HEK293 (cell line): ENCODE data around the gene B4GAT1.

Experiments
- CTCF ChIA-PET: fragments of 350-600 bp; formaldehyde crosslinking; extraction: SDS; loops from one replicate; lab custom pipeline; 2021; ENCODE audit warnings: antibody characterized with exemption; lab: Yijun Ruan, JAX
- POLR2A ChIA-PET: fragments of 300-600 bp; formaldehyde crosslinking; extraction: SDS; loops from one replicate; lab custom pipeline; 2020; ENCODE audit warnings: antibody characterized with exemption, inconsistent platforms; lab: Yijun Ruan, JAX
- H3K27ac ChIP-seq: fragments of 200-500 bp; sonication (Bioruptor generic); 2 replicates; pipeline ENCODE4 v1.5.1; 2014; ENCODE audit warnings: low read depth, low read length, control low read depth, inconsistent platforms; ENCODE audit errors: extremely low read depth
- H3K36me3 ChIP-seq, 2 experiments: fragments of 200-500 bp in 1 of 2; sonication (Bioruptor generic) in 1 of 2; 1 replicate in 1 of 2; 2 replicates in 1 of 2; pipeline ENCODE4 v1.5.1; 2014 to 2017; ENCODE audit warnings: inconsistent platforms in 2 of 2, low read length in 2 of 2; ENCODE audit not compliant: control insufficient read depth in 2 of 2, insufficient read depth in 1 of 2
- H3K4me1 ChIP-seq: fragments of 200-500 bp; sonication (Bioruptor generic); 2 replicates; pipeline ENCODE4 v1.5.1; 2014; ENCODE audit warnings: mild to moderate bottlenecking, low read length, inconsistent platforms; ENCODE audit not compliant: control insufficient read depth, insufficient read depth
- H3K4me3 ChIP-seq: 2 replicates; pipeline ENCODE4 v1.5.1; 2011; ENCODE audit warnings: low read depth, mild to moderate bottlenecking, control low read depth, low read length, moderate library complexity
- H3K9me3 ChIP-seq: fragments of 200-500 bp; sonication (Bioruptor generic); 2 replicates; pipeline ENCODE4 v1.5.1; 2014; ENCODE audit warnings: low read depth, low read length, inconsistent platforms; ENCODE audit not compliant: control insufficient read depth, insufficient read depth
- BCL11B ChIP-seq: fragments of 450-650 bp; formaldehyde crosslinking; IDR thresholded peaks from 2 replicates; pipeline ENCODE4 v1.5.1; 2016; ENCODE audit warnings: low read depth, missing biosample characterization, missing genetic modification characterization
- GLI4 ChIP-seq: fragments of 450-650 bp; formaldehyde crosslinking; IDR thresholded peaks from 2 replicates; pipeline ENCODE4 v1.5.1; 2016; ENCODE audit warnings: missing biosample characterization, missing genetic modification characterization
- KLF1 ChIP-seq: fragments of 450-650 bp; formaldehyde crosslinking; IDR thresholded peaks from 2 replicates; pipeline ENCODE4 v1.5.1; 2016; ENCODE audit warnings: missing biosample characterization, missing genetic modification characterization
- KLF16 ChIP-seq: fragments of 450-650 bp; formaldehyde crosslinking; IDR thresholded peaks from 2 replicates; pipeline ENCODE4 v1.5.1; 2017; ENCODE audit warnings: missing biosample characterization, missing genetic modification characterization
- KLF17 ChIP-seq: fragments of 450-650 bp; formaldehyde crosslinking; IDR thresholded peaks from 2 replicates; pipeline ENCODE4 v1.5.1; 2016; ENCODE audit warnings: missing biosample characterization, missing genetic modification characterization
- KLF8 ChIP-seq: fragments of 450-650 bp; formaldehyde crosslinking; IDR thresholded peaks from 2 replicates; pipeline ENCODE4 v1.5.1; 2016; ENCODE audit warnings: missing biosample characterization, missing genetic modification characterization
- PRDM10 ChIP-seq: fragments of 450-650 bp; formaldehyde crosslinking; IDR thresholded peaks from 2 replicates; pipeline ENCODE4 v1.5.1; 2016; ENCODE audit warnings: missing biosample characterization, missing genetic modification characterization
- SP7 ChIP-seq: fragments of 450-650 bp; formaldehyde crosslinking; IDR thresholded peaks from 2 replicates; pipeline ENCODE4 v1.5.1; 2016; ENCODE audit warnings: missing biosample characterization, missing genetic modification characterization
- WT1 ChIP-seq: fragments of 450-650 bp; formaldehyde crosslinking; IDR thresholded peaks from 2 replicates; pipeline ENCODE4 v1.5.1; 2016; ENCODE audit warnings: missing biosample characterization, missing genetic modification characterization
- ZBTB44 ChIP-seq: fragments of 450-650 bp; IDR thresholded peaks from 2 replicates; pipeline ENCODE4 v1.5.1; 2018; ENCODE audit warnings: missing biosample characterization, mild to moderate bottlenecking, missing genetic modification characterization
- ZFP3 ChIP-seq: fragments of 450-650 bp; formaldehyde crosslinking; IDR thresholded peaks from 2 replicates; pipeline ENCODE4 v1.5.1; 2016; ENCODE audit warnings: low read depth, missing biosample characterization, missing genetic modification characterization
- ZNF132 ChIP-seq: fragments of 450-650 bp; formaldehyde crosslinking; IDR thresholded peaks from 2 replicates; pipeline ENCODE4 v1.5.1; 2017; ENCODE audit warnings: missing biosample characterization, missing genetic modification characterization, borderline replicate concordance
- ZNF18 ChIP-seq: fragments of 450-650 bp; formaldehyde crosslinking; IDR thresholded peaks from 2 replicates; pipeline ENCODE4 v1.5.1; 2016; ENCODE audit warnings: missing biosample characterization, missing genetic modification characterization
- ZNF184 ChIP-seq: fragments of 450-650 bp; IDR thresholded peaks from 2 replicates; pipeline ENCODE4 v1.5.1; 2018; ENCODE audit warnings: missing biosample characterization, mild to moderate bottlenecking, missing genetic modification characterization
- ZNF221 ChIP-seq: fragments of 450-650 bp; formaldehyde crosslinking; IDR thresholded peaks from 2 replicates; pipeline ENCODE4 v1.5.1; 2017; ENCODE audit warnings: missing biosample characterization, missing genetic modification characterization, borderline replicate concordance
- ZNF223 ChIP-seq: fragments of 450-650 bp; formaldehyde crosslinking; IDR thresholded peaks from 2 replicates; pipeline ENCODE4 v1.5.1; 2016; ENCODE audit warnings: missing biosample characterization, missing genetic modification characterization
- ZNF24 ChIP-seq: fragments of 450-650 bp; formaldehyde crosslinking; IDR thresholded peaks from 2 replicates; pipeline ENCODE4 v1.5.1; 2016; ENCODE audit warnings: missing biosample characterization, missing genetic modification characterization
- ZNF302 ChIP-seq: fragments of 450-650 bp; formaldehyde crosslinking; IDR thresholded peaks from 2 replicates; pipeline ENCODE4 v1.5.1; 2016; ENCODE audit warnings: missing biosample characterization, missing genetic modification characterization, low read depth
- ZNF311 ChIP-seq: fragments of 450-650 bp; formaldehyde crosslinking; IDR thresholded peaks from 2 replicates; pipeline ENCODE4 v1.5.1; 2017; ENCODE audit warnings: missing biosample characterization, missing genetic modification characterization, borderline replicate concordance
- ZNF335 ChIP-seq: fragments of 450-650 bp; formaldehyde crosslinking; conservative IDR thresholded peaks from 2 replicates; pipeline ENCODE4 v1.5.1; 2016; ENCODE audit warnings: missing biosample characterization, missing genetic modification characterization
- ZNF391 ChIP-seq: fragments of 450-650 bp; formaldehyde crosslinking; IDR thresholded peaks from 2 replicates; pipeline ENCODE4 v1.5.1; 2016; ENCODE audit warnings: low read depth, missing biosample characterization, missing genetic modification characterization, borderline replicate concordance
- ZNF510 ChIP-seq: fragments of 450-650 bp; formaldehyde crosslinking; IDR thresholded peaks from 2 replicates; pipeline ENCODE4 v1.5.1; 2018; ENCODE audit warnings: mild to moderate bottlenecking, missing genetic modification characterization, missing biosample characterization; ENCODE audit not compliant: insufficient replicate concordance
- ZNF514 ChIP-seq: fragments of 450-650 bp; formaldehyde crosslinking; IDR thresholded peaks from 2 replicates; pipeline ENCODE4 v1.5.1; 2016; ENCODE audit warnings: missing biosample characterization, missing genetic modification characterization
- ZNF548 ChIP-seq: fragments of 450-650 bp; formaldehyde crosslinking; IDR thresholded peaks from 2 replicates; pipeline ENCODE4 v1.5.1; 2016; ENCODE audit warnings: missing biosample characterization, missing genetic modification characterization
- ZNF692 ChIP-seq: fragments of 450-650 bp; formaldehyde crosslinking; IDR thresholded peaks from 2 replicates; pipeline ENCODE4 v1.5.1; 2016; ENCODE audit warnings: missing biosample characterization, missing genetic modification characterization
- ZNF768 ChIP-seq: fragments of 450-650 bp; formaldehyde crosslinking; IDR thresholded peaks from 2 replicates; pipeline ENCODE4 v1.5.1; 2018; ENCODE audit warnings: missing biosample characterization, mild to moderate bottlenecking, missing genetic modification characterization
- ZNF843 ChIP-seq: fragments of 450-650 bp; formaldehyde crosslinking; IDR thresholded peaks from 2 replicates; pipeline ENCODE4 v1.5.1; 2016; ENCODE audit warnings: missing biosample characterization, missing genetic modification characterization

Gene B4GAT1

GRCh38 chr11:66328302-66329144 is 18.9 kb downstream of the B4GAT1 start (continued):
- TF ChIP-seq KLF17 (tag by site-specific recombination) (peak; percentile 62; the same call in 1 of the 2 replicates), KLF8 (tag by site-specific recombination) (no peak; the same call in 1 of the 2 replicates), KLF1 (tag by site-specific recombination) (0 out of 2 replicates have a peak, but pooled peaks have one; percentile 2), ZNF692 (tag by site-specific recombination) (peak; percentile 47; the same call in 1 of the 2 replicates), KLF16 (tag by site-specific recombination) (no peak), PRDM10 (0 out of 2 replicates have a peak, but pooled peaks have one; percentile 17), ZNF335 (tag by site-specific recombination) (peak; percentile 71), ZNF514 (tag by site-specific recombination) (no peak), ZNF311 (tag by site-specific recombination) (no peak), SP7 (tag by site-specific recombination) (0 out of 2 replicates have a peak, but pooled peaks have one; percentile 20), ZNF24 (tag by site-specific recombination) (peak; percentile 54; the same call in 1 of the 2 replicates), ZNF548 (no peak), ZNF184 (tag by site-specific recombination) (no peak), ZNF132 (tag by site-specific recombination) (no peak), ZNF223 (tag by site-specific recombination) (no peak), ZBTB44 (tag by site-specific recombination) (no peak)

GRCh38 chr11:66328031-66328301 is 19.5 kb downstream of the B4GAT1 start:
- H3K4me1 ChIP-seq, result no peaks in the 10 kb centered on the region
- CTCF ChIA-PET, result no interaction called here
- no peak overlapping the region for H3K27ac ChIP-seq
- POLR2A ChIA-PET, result no interaction called here
- H3K9me3 ChIP-seq, result no peaks in the 10 kb centered on the region
- H3K36me3 ChIP-seq, result no peaks in the 10 kb centered on the region
- H3K4me3 ChIP-seq, result no peak overlapping the region
- TF ChIP-seq BCL11B (tag by site-specific recombination) (no peak), ZNF391 (tag by site-specific recombination) (no peak), ZNF18 (tag by site-specific recombination) (no peak), ZNF302 (no peak), WT1 (tag by site-specific recombination) (no peak), ZFP3 (tag by site-specific recombination) (no peak), ZNF843 (tag by site-specific recombination) (no peak), ZNF768 (no peak), ZNF221 (no peak), GLI4 (tag by site-specific recombination) (no peak), ZNF510 (tag by site-specific recombination) (no peak)
